DOHH2 (cell line): Measurements from ENCODE around the gene SH3GL1.

Experiments
- H3F3A ChIP-seq: fragments of 200-600 bp; sonication (generic), shearing (Covaris generic); 2 replicates; pipeline ENCODE4 v1.6.0; 2016; ENCODE audit warnings: antibody characterized with exemption, mild to moderate bottlenecking; ENCODE audit not compliant: control insufficient read depth, insufficient read depth
- H3K27ac ChIP-seq: fragments of 200-600 bp; sonication (generic); 2 replicates; pipeline ENCODE4 v1.5.1; 2014; ENCODE audit warnings: low read depth, mild to moderate bottlenecking, low read length, moderate library complexity
- H3K27me3 ChIP-seq: fragments of 200-600 bp; sonication (generic); 2 replicates; pipeline ENCODE4 v1.6.1; 2014; ENCODE audit warnings: mild to moderate bottlenecking, low read length, mixed read lengths; ENCODE audit not compliant: control insufficient read depth
- H3K36me3 ChIP-seq: fragments of 200-600 bp; sonication (generic); 2 replicates; pipeline ENCODE4 v1.6.1; 2014; ENCODE audit warnings: mild to moderate bottlenecking, low read length, moderate library complexity, mixed read lengths; ENCODE audit not compliant: control insufficient read depth
- H3K4me1 ChIP-seq: fragments of 200-600 bp; sonication (generic); 2 replicates; pipeline ENCODE4 v1.6.1; 2014; ENCODE audit warnings: mild to moderate bottlenecking, low read length, mixed read lengths; ENCODE audit not compliant: control insufficient read depth
- H3K4me2 ChIP-seq: fragments of 200-600 bp; sonication (generic); 2 replicates; pipeline ENCODE4 v1.6.0; 2014; ENCODE audit warnings: mild to moderate bottlenecking, low read length, moderate library complexity
- H3K4me3 ChIP-seq: fragments of 200-600 bp; sonication (generic); 2 replicates; pipeline ENCODE4 v1.5.1; 2014; ENCODE audit warnings: mild to moderate bottlenecking, low read length, mixed read lengths
- H3K79me2 ChIP-seq: fragments of 200-600 bp; sonication (generic); 2 replicates; pipeline ENCODE4 v1.6.1; 2014; ENCODE audit warnings: mild to moderate bottlenecking, low read length, mixed read lengths; ENCODE audit not compliant: control insufficient read depth
- H3K9me2 ChIP-seq: fragments of 200-600 bp; sonication (generic); replicated peaks from 2 replicates; pipeline ENCODE4 v1.6.1; 2014; ENCODE audit warnings: mild to moderate bottlenecking, low read length, mixed read lengths; ENCODE audit not compliant: control insufficient read depth
- H3K9me3 ChIP-seq: fragments of 200-600 bp; sonication (generic); 2 replicates; pipeline ENCODE4 v1.6.1; 2014; ENCODE audit warnings: antibody characterized with exemption, low read length, mixed read lengths; ENCODE audit not compliant: control insufficient read depth, insufficient read depth
- H4K20me1 ChIP-seq: fragments of 200-600 bp; sonication (generic); 2 replicates; pipeline ENCODE4 v1.6.0; 2014; ENCODE audit warnings: low read depth, mild to moderate bottlenecking, antibody characterized with exemption, low read length, moderate library complexity; ENCODE audit not compliant: control insufficient read depth, insufficient read depth
- CTCF ChIP-seq: fragments of 200-600 bp; sonication (generic); IDR thresholded peaks from one replicate; pipeline ENCODE4 v1.5.1; 2014; ENCODE audit warnings: antibody characterized with exemption, mild to moderate bottlenecking, low read depth, low read length; ENCODE audit not compliant: poor library complexity, severe bottlenecking
- EZH2phosphoT487 ChIP-seq: fragments of 200-600 bp; sonication (generic); IDR thresholded peaks from 2 replicates; pipeline ENCODE4 v1.6.1; 2017; ENCODE audit warnings: borderline replicate concordance, mild to moderate bottlenecking, antibody characterized with exemption, low read length, moderate library complexity, mixed read lengths

SH3GL1 gene

DNA sequence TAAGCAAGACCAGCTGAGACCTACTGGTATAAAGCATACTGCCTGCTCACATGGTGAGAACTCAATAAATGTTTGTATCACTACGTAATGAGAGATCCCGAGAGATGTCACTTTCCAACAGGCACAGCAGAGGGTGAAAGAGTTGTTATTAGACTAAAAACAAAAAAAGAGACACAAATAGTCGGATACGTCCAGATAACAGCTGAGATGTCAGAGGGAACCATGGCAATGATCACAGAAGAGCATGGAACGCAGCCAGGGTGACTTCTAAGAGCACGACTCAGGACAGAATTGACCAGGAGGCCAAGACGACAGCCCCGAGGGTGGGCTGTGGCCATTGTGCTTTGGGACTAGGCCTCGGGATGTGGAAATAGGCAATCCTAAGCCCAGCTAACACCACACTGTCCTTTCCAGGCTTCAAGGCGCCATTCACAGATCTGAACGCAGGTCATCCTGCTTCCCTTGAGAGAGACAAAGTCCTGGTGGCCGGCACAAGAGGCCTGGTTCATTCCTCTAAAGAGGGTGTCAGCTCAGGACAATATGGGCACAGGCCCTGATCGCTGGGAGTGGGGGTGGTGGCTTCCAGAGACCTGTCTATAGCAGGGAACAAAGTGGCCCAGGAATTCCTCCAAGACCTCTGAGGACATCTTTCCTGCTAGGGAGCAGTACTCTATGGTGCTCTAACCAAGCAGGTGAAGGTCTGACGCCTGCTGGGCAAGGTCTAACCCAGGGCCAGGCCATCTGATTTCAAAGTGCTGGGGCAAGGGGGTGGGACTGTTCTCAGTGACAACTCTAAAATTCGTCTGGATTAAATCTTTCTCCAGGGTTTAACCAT, 3.2 kb downstream of the SH3GL1 start:
- Histone ChIP-seq H3K4me2 (no peak overlapping the region), H3K9me2 (no peaks in the 10 kb centered on the region), H3K4me3 (no peak overlapping the region), H3K79me2 (peaks cover 89% of the 10 kb centered on the region), H3K9me3 (no peaks in the 10 kb centered on the region), H3F3A (0 out of 2 replicates have a peak, but pooled peaks cover 3% of the 10 kb centered on the region), H3K36me3 (peaks cover 39% of the 10 kb centered on the region), H3K4me1 (peaks cover 21% of the 10 kb centered on the region), H3K27ac (no peak overlapping the region), H3K27me3 (no peaks in the 10 kb centered on the region), H4K20me1 (peaks cover 20% of the 10 kb centered on the region; the same call in 1 of the 2 replicates)
- no peak for TF ChIP-seq EZH2phosphoT487
- TF ChIP-seq CTCF = no peak

DNA sequence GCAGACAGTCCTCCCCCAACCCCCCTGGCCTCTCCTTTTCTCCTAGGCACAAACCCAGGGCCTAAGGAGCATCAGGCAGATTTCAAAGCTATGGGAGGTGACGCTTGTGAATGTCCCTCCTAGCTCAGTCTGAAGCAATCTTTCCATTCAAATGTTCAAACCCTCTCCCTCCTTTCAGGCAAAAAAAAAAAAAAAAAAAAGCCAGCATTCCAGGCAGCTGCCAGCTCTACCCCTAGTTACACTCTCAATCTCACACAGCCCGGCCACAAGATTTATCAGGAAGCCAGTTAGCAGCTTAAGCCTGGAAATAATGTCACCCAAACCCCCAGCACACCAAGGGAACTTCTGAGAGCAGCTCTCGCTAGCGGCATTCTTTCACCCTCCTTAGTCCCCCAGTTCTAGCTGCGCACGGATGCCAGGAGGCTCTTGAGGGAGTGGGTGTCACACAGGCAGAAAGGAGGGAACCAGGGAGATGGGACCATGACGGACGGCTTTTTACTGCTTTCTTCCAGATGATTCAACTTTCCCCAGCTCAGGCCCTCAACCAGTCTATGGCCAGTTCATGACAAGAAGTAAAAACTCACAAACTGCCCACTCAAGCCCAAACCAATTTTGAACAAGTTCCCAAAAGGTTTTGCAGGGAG, 6.3 kb downstream of the SH3GL1 start:
- TF ChIP-seq CTCF (no peak), EZH2phosphoT487 (no peak)
- H3K36me3 ChIP-seq = peaks cover 48% of the 10 kb centered on the region
- H3K27me3 ChIP-seq = no peaks in the 10 kb centered on the region
- H3K4me3 ChIP-seq = no peak overlapping the region
- peaks cover 97% of the 10 kb centered on the region for H3K79me2 ChIP-seq
- H3K9me3 ChIP-seq = no peaks in the 10 kb centered on the region
- no peaks in the 10 kb centered on the region for H3F3A ChIP-seq
- H4K20me1 ChIP-seq = peaks cover 32% of the 10 kb centered on the region
- H3K9me2 ChIP-seq = no peaks in the 10 kb centered on the region
- peaks cover 6% of the 10 kb centered on the region for H3K4me1 ChIP-seq
- no peak overlapping the region for H3K4me2 ChIP-seq
- no peak overlapping the region for H3K27ac ChIP-seq

GRCh38 chr19:4391701-4392483, 8.5 kb downstream of the SH3GL1 start:
- no peaks in the 10 kb centered on the region for H3K9me2 ChIP-seq
- H3K36me3 ChIP-seq = peaks cover 40% of the 10 kb centered on the region
- peaks cover 91% of the 10 kb centered on the region for H3K79me2 ChIP-seq
- H3F3A ChIP-seq = no peaks in the 10 kb centered on the region
- no peaks in the 10 kb centered on the region for H3K9me3 ChIP-seq
- H3K27ac ChIP-seq = no peak overlapping the region
- no peak overlapping the region for H3K4me3 ChIP-seq
- TF ChIP-seq CTCF = no peak
- no peak for TF ChIP-seq EZH2phosphoT487
- no peaks in the 10 kb centered on the region for H3K27me3 ChIP-seq
- no peaks in the 10 kb centered on the region for H3K4me1 ChIP-seq
- no peak overlapping the region for H3K4me2 ChIP-seq
- peaks cover 27% of the 10 kb centered on the region for H4K20me1 ChIP-seq
